Measurements from ENCODE around the gene ARL14EPL. TPM values are rescaled to one million over a fixed set of nuclear protein-coding genes. Genes with fewer than 3 reads are reported as not detected.
"Not testable (repeated sequence)": the region's sequence is repeated elsewhere in the genome, so short reads cannot be mapped to it uniquely, and the experiment has no call there.

Gene ARL14EPL
- polyA plus RNA-seq, 1 donor = not detected

- DNase-seq (ENCODE audit: low read depth) = no peak
Observed at GRCh38 chr5:116046823-116047222, 14.6 kb downstream of the ARL14EPL start.

GRCh38 chr5:116058346-116058936 lies 26.2 kb downstream of the ARL14EPL start:
- no peak for DNase-seq (ENCODE audit: low read depth)

- no peak for DNase-seq (ENCODE audit: low read depth)
Observed at GRCh38 chr5:116062352-116062751, 30.1 kb downstream of the ARL14EPL start.

GRCh38 chr5:116063950-116064349 lies 31.7 kb downstream of the ARL14EPL start:
- no peak for DNase-seq (ENCODE audit: low read depth)

- peak; percentile 59 for DNase-seq (ENCODE audit: low read depth)
Observed at GRCh38 chr5:116068028-116068632, 35.9 kb downstream of the ARL14EPL start.

- DNase-seq (ENCODE audit: low read depth) = no peak
Observed at GRCh38 chr5:116071211-116071610, 38.9 kb downstream of the ARL14EPL start.

- no peak for DNase-seq (ENCODE audit: low read depth)
Observed at GRCh38 chr5:116075191-116075831, 43.0 kb downstream of the ARL14EPL start.

GRCh38 chr5:116076496-116076895 lies 44.2 kb downstream of the ARL14EPL start:
- DNase-seq (ENCODE audit: low read depth) = no peak

GRCh38 chr5:116078199-116078598 lies 45.9 kb downstream of the ARL14EPL start:
- no peak for DNase-seq (ENCODE audit: low read depth)

- DNase-seq (ENCODE audit: low read depth) = no peak
Observed at GRCh38 chr5:116084287-116084691, 52.0 kb downstream of the ARL14EPL start.

GRCh38 chr5:116084871-116085715 lies 52.8 kb downstream of the ARL14EPL start, which contains the start of gene COMMD10:
COMMD10 (plus strand) TSS chr5:116085025.
- DNase-seq (ENCODE audit: low read depth) = peak; percentile 83

- not testable (repeated sequence) for DNase-seq (ENCODE audit: low read depth)
Observed at GRCh38 chr5:116086309-116086708, 54.0 kb downstream of the ARL14EPL start.

- DNase-seq (ENCODE audit: low read depth) = no peak
Observed at GRCh38 chr5:116088062-116088461, 55.8 kb downstream of the ARL14EPL start.

- DNase-seq (ENCODE audit: low read depth) = no peak
Observed at GRCh38 chr5:116090302-116090701, 58.0 kb downstream of the ARL14EPL start.

GRCh38 chr5:116091416-116091815 lies 59.1 kb downstream of the ARL14EPL start:
- no peak for DNase-seq (ENCODE audit: low read depth)

- no peak for DNase-seq (ENCODE audit: low read depth)
Observed at GRCh38 chr5:116097301-116097700, 65.0 kb downstream of the ARL14EPL start.

- DNase-seq (ENCODE audit: low read depth) = no peak
Observed at GRCh38 chr5:116098998-116099397, 66.7 kb downstream of the ARL14EPL start.

GRCh38 chr5:116104941-116105340 lies 72.7 kb downstream of the ARL14EPL start:
- not testable (repeated sequence) for DNase-seq (ENCODE audit: low read depth)

Data from forelimb muscle (tissue), 1 donor.